AG10803 (cell line): ENCODE data around the gene CNTFR.
A peak's percentile ranks its signal among the peaks of the same experiment; 100 is the strongest.
"Not testable (repeated sequence)": the region's sequence is repeated elsewhere in the genome, so short reads cannot be mapped to it uniquely, and the experiment has no call there.

Experiments
- DNase-seq: peaks from one replicate; pipeline ENCODE4 v3.0.0; 2010; ENCODE audit warnings: low read depth
- H3K4me3 ChIP-seq: 2 replicates; pipeline ENCODE4 v1.5.1; 2011; ENCODE audit warnings: mild to moderate bottlenecking, low read length, control low read depth
- TF ChIP-seq, protein P1 (sequence below): conservative IDR thresholded peaks from 2 replicates; pipeline ENCODE4 v1.5.1; 2011; ENCODE audit warnings: mild to moderate bottlenecking, low read length, control low read depth, inconsistent platforms

Gene CNTFR, protein sequence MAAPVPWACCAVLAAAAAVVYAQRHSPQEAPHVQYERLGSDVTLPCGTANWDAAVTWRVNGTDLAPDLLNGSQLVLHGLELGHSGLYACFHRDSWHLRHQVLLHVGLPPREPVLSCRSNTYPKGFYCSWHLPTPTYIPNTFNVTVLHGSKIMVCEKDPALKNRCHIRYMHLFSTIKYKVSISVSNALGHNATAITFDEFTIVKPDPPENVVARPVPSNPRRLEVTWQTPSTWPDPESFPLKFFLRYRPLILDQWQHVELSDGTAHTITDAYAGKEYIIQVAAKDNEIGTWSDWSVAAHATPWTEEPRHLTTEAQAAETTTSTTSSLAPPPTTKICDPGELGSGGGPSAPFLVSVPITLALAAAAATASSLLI

DNA sequence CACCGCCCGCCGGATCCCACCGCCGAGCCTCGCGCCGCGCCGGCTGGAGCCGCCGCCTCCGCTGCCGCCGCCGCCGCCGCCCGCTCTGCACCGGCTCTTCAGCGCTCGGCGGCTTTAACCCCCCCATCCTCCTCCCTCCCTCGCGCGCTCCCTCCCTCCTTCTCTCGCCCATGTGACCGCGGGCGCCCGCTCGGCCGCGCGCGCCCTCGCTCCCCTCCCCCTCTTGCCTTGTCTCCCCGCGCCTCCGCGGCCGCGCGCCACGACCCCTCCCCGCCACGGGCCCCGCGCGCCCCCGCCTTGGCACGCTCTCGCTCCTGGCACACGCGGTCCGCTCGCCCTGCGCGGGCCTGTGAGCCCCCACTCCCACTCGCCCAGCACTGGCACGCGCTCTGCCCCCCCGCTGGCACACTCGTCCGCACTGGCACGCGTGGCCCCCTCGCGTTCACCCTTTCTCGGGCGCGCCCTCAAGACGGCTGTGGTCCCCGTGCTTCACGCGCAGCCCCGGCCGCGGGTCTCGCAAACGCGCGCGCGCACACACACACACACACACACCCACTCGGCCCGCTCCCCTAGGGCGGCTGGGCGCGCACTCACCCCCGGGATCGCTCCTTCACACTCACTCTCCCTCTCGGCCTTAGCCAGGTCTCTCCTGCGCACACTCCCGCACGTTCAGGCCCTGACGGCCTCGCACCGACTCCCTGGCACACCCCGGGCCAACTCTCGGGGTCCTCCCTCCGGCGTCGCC is at the start of gene CNTFR:
CNTFR (minus strand) TSS at position 89 of the 745 bp plus-strand sequence. CDS start 20,743 bp downstream, outside the sequence.
- TF ChIP-seq, protein P1, sequence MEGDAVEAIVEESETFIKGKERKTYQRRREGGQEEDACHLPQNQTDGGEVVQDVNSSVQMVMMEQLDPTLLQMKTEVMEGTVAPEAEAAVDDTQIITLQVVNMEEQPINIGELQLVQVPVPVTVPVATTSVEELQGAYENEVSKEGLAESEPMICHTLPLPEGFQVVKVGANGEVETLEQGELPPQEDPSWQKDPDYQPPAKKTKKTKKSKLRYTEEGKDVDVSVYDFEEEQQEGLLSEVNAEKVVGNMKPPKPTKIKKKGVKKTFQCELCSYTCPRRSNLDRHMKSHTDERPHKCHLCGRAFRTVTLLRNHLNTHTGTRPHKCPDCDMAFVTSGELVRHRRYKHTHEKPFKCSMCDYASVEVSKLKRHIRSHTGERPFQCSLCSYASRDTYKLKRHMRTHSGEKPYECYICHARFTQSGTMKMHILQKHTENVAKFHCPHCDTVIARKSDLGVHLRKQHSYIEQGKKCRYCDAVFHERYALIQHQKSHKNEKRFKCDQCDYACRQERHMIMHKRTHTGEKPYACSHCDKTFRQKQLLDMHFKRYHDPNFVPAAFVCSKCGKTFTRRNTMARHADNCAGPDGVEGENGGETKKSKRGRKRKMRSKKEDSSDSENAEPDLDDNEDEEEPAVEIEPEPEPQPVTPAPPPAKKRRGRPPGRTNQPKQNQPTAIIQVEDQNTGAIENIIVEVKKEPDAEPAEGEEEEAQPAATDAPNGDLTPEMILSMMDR: no peak
- no peak for DNase-seq
- H3K4me3 ChIP-seq: no peak within 1 kb of the TSS

DNA sequence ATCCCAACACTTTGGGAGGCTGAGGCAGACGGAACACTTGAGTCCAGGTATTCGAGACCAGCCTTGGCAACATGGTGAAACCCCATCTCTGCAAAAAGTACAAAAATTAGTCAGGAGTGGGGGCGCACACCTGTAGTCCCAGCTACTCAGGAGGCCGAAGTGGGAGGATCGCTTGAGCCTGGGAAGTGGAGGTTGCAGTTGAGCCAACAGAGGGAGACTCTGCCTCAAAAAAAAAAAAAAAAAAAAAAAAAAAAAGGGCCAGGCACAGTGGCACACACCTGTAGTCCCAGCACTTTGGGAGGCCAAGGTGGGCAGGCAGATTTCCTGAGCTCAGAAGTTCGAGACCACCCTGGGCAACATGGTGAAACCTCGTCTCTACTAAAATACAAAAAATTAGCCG is 49.8 kb upstream of the CNTFR start:
- not testable (repeated sequence) for DNase-seq, H3K4me3 ChIP-seq

DNA sequence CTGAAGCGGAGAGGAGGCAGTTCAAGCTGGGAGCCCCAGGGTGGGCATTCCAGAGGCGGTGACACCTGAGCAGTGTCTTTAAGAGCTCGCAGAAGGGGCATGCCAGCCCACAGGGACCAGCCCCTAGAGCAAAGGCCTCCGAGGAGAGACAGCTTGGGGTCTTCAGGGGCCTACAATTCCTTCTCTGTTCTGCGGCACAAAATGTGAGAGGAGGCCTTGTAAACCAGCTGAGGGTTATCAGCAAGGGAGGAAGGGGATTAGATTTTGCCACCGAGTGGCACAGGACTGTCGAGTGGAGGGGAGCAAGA is 48.6 kb upstream of the CNTFR start:
- peak overlapping the region; percentile 76 for H3K4me3 ChIP-seq
- no peak for DNase-seq
- TF ChIP-seq, protein P1: no peak

DNA sequence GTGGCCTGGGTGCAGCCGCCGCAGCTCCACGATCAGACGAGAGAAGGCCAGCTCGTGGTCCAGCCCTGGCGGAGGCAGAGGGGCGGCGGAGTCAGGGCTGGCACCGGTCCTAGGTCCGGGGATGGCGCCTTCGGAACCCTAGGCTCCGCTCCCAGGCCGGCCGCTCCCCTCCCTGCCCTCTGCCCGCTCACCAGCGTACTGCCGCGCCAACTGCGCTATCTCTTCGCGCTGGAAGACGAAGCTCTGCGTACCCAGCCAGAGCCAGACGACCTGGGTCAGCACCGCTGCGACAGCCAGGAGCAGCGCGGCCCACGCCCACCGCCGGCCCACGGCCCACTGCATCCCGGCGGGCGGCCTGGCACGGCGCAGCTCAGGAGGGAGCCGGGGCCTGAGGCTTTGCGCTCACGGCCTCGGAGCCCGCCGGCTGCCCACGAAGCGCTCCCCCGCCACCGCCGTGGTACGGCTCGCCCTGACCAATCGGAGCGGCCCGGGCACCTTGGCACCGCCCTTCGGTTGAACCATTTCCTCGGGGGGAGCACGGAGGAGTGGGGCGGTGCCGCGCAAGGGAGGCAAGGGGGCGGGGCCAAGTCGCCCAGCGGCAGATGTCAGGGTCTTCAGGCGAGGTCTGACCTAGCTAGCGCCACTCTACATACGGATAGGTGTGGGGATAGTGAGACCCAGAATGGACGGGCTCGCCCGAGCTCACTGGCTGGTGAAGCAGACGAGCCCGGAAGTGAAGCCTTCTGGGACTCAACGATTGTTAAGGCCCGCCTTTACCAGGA is 48.0 kb upstream of the CNTFR start, which contains the start of gene SIGMAR1:
SIGMAR1 (minus strand) TSS at position 432 of the 782 bp plus-strand sequence; CDS start at position 342, 90 bp downstream.
- TF ChIP-seq, protein P1: no peak
- peak; percentile 92 for DNase-seq
- peak within 1 kb of the TSS; percentile 76 for H3K4me3 ChIP-seq

DNA sequence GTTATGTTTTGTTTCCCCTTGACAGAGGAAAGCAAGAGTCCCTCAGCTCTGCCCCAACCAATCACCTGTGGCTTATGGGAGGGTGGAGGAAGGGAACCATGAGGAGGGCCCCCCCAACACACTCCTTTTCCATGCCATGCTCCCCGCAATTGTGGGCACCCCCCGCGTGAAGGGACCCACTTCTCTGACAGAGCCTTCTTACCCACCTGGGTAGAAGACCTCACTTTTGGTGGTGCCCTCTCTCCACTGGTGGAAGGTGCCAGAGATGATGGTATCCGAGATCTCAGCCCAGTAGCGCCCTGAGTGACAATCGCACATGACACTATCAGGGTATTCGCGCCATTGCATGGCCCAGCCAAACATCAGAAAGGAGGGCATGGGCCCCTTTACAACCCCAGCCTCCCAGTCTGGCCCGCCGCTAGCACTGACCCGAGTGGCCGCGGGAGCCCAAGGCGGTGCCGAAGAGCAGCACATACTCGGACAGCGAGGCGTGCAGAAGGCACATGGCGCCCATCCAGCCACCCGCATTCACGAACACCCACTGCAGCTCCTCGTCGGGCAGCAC is 47.3 kb upstream of the CNTFR start:
- peak overlapping the region; percentile 76 for H3K4me3 ChIP-seq
- TF ChIP-seq, protein P1: no peak
- peak; percentile 35 for DNase-seq

DNA sequence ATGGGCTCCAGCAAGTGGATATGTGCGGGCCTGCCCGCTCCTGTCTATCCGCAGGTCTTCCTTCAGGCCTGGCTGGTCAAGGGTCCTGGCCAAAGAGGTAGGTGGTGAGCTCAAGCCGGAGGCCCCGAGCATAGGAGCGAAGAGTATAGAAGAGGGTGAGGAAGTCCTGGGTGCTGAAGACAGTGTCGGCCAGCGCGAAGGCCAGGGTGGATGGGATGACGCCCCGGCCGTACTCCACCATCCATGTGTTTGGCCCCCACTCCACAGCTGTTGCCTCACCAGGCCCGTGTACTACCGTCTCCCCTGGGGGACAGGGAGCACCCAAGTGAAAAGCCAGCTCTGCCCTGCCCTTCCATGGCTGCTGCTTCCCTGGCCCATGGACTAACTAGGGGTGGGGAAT is 46.0 kb upstream of the CNTFR start:
- no peak for DNase-seq
- H3K4me3 ChIP-seq: no peak overlapping the region
- TF ChIP-seq, protein P1: no peak

DNA sequence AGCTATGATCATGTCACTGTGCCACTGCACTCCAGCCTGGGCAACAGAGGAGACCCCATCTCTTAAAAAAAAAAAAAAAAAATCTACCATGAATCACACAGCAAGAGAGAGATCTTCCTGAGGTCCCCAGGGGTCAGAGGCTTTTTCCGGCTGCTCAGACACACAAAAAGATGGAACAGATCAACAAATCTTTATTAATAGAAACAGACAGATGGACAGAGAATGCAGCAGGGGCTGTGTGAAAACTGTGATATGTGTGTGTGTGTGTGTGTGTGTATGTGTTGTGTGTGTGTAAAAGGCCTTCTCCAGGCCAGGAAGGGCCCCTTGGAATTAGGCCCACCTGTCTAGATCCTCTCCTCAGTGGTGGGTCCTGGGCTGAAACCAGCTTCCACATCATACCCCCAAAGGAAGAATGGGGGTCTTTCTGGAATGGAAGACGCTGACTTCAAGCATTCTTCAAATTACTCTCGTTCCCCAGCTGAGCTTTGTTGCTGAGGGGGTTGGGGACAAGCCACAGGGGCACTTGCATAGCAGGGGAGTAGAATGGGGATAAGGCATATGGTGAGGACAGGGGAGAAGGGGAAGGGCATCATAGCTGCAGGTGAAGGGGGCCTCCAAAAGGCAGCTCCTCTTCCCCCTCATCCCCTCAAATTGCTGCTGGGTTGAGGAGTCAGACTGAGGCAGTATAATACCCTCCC is 45.2 kb upstream of the CNTFR start:
- no peak overlapping the region for H3K4me3 ChIP-seq
- TF ChIP-seq, protein P1: no peak

More for the DNA sequence above, 45.2 kb upstream of the CNTFR start:
- DNase-seq: no peak
